ENCODE results near the gene DENND4C. TPM values are rescaled to one million over a fixed set of nuclear protein-coding genes. Genes with fewer than 3 reads are reported as not detected.
A peak's percentile ranks its signal among the peaks of the same experiment; 100 is the strongest.

Gene DENND4C
- total RNA-seq, 1 donor from 2014 or later, result 105 TPM

GRCh38 chr9:19233344-19233743 lies 2.9 kb downstream of the DENND4C start:
- no peak for DNase-seq
- H3K27ac ChIP-seq, result peak overlapping the region; percentile 33
- no peaks in the 10 kb centered on the region for H3K9me3 ChIP-seq
- H3K4me3 ChIP-seq, result peak overlapping the region; percentile 99
- ATAC-seq, result no peak
- H3K27me3 ChIP-seq (ENCODE audit: low read depth), result no peaks in the 10 kb centered on the region
- H3K4me1 ChIP-seq, result peaks cover 43% of the 10 kb centered on the region
- no peaks in the 10 kb centered on the region for H3K36me3 ChIP-seq
- TF ChIP-seq, protein P1, sequence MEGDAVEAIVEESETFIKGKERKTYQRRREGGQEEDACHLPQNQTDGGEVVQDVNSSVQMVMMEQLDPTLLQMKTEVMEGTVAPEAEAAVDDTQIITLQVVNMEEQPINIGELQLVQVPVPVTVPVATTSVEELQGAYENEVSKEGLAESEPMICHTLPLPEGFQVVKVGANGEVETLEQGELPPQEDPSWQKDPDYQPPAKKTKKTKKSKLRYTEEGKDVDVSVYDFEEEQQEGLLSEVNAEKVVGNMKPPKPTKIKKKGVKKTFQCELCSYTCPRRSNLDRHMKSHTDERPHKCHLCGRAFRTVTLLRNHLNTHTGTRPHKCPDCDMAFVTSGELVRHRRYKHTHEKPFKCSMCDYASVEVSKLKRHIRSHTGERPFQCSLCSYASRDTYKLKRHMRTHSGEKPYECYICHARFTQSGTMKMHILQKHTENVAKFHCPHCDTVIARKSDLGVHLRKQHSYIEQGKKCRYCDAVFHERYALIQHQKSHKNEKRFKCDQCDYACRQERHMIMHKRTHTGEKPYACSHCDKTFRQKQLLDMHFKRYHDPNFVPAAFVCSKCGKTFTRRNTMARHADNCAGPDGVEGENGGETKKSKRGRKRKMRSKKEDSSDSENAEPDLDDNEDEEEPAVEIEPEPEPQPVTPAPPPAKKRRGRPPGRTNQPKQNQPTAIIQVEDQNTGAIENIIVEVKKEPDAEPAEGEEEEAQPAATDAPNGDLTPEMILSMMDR (IDR thresholded peaks at IDR 0.05), result no peak
- intact Hi-C loops (cut with DNase I), result no loop called here

- Histone ChIP-seq H3K4me3 (no peak overlapping the region), H3K9me3 (no peaks in the 10 kb centered on the region), H3K27ac (no peak overlapping the region), H3K36me3 (peaks cover 29% of the 10 kb centered on the region), H3K4me1 (peaks cover 22% of the 10 kb centered on the region), H3K27me3 (ENCODE audit: low read depth) (no peaks in the 10 kb centered on the region)
- intact Hi-C loops (cut with DNase I), result no loop called here
- no peak for DNase-seq
- ATAC-seq, result no peak
- TF ChIP-seq, protein P1 (IDR thresholded peaks at IDR 0.05), result no peak
Observed at GRCh38 chr9:19239955-19240354, 9.5 kb downstream of the DENND4C start.

DNA sequence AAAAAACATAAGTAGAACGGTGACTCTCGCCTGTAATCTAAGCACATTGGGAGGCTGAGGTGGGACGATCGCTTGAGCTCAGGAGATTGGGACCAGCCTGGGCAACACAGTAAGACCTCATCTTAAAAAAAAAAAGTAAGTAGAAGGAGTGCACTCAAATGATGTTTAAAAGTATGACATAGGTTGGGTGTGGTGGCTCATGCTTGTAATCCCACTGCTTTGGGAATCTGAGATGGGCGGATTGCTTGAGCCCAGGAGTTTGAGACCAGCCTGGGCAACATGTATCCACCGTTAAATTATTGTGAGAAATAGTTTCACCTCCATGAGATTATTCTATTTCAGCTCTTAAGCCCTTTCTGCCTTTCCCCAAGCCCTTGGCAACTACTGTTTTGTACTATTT lies 11.2 kb downstream of the DENND4C start:
- intact Hi-C loops (cut with DNase I), result no loop called here
- no peaks in the 10 kb centered on the region for H3K9me3 ChIP-seq
- H3K4me1 ChIP-seq, result peaks cover 14% of the 10 kb centered on the region
- DNase-seq (no peak), ATAC-seq (no peak)
- H3K27ac ChIP-seq, result no peak overlapping the region
- TF ChIP-seq, protein P1 (IDR thresholded peaks at IDR 0.05), result no peak
- no peaks in the 10 kb centered on the region for H3K27me3 ChIP-seq (ENCODE audit: low read depth)
- H3K36me3 ChIP-seq, result peaks cover 29% of the 10 kb centered on the region
- no peak overlapping the region for H3K4me3 ChIP-seq

- Histone ChIP-seq H3K9me3 (no peaks in the 10 kb centered on the region), H3K27me3 (ENCODE audit: low read depth) (no peaks in the 10 kb centered on the region), H3K27ac (no peak overlapping the region), H3K4me1 (peaks cover 24% of the 10 kb centered on the region), H3K4me3 (no peak overlapping the region), H3K36me3 (peaks cover 29% of the 10 kb centered on the region)
- no peak for DNase-seq
- intact Hi-C loops (cut with DNase I), result no loop called here
- ATAC-seq, result no peak
- TF ChIP-seq, protein P1 (IDR thresholded peaks at IDR 0.05), result no peak
Observed at GRCh38 chr9:19243366-19244033, 13.0 kb downstream of the DENND4C start.

DNA sequence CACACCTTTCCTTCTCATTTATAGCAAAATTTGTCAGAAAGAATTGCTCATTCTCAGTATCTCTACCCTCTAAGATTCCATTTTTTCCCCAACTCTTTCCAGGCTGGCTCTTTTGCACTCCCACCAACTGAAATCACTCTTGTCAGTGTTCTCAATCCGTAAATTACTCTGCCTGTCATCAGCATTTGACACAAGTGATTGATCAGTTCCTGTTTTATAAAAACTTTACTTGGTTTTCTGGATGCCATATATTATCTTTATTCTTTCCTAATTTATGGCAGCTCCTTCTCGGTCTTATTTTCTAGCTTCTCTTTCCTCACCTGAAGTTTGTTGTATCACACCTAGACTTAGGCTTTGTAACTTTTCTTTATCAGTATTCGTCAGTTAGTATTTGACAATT lies 16.4 kb downstream of the DENND4C start:
- Histone ChIP-seq H3K27me3 (ENCODE audit: low read depth) (no peaks in the 10 kb centered on the region), H3K9me3 (no peaks in the 10 kb centered on the region), H3K36me3 (peaks cover 15% of the 10 kb centered on the region), H3K27ac (no peak overlapping the region), H3K4me1 (peaks cover 24% of the 10 kb centered on the region), H3K4me3 (no peak overlapping the region)
- DNase-seq (no peak), ATAC-seq (no peak)
- TF ChIP-seq, protein P1 (IDR thresholded peaks at IDR 0.05), result no peak
- intact Hi-C loops (cut with DNase I), result no loop called here

All from lower lobe of right lung (tissue), 2 donors.